ENCODE measurements around the gene DNAJB11. TPM values are rescaled to one million over a fixed set of nuclear protein-coding genes. Genes with fewer than 3 reads are reported as not detected.

DNAJB11 gene
- polyA plus RNA-seq, 1 experiment: 26.2 TPM

GRCh38 chr3:186618318-186618938 is 47.9 kb downstream of the DNAJB11 start:
- no peak for DNase-seq (ENCODE audit: low read depth)
- POLR2A ChIA-PET: no interaction called here
- Histone ChIP-seq H3K27me3 (ENCODE audit: control insufficient read depth, insufficient read depth, low read length) (no peaks in the 10 kb centered on the region; the same call in none of the 2 replicates), H3K36me3 (ENCODE audit: control insufficient read depth, insufficient read depth, low read length) (no peaks in the 10 kb centered on the region), H3K4me3 (ENCODE audit: low read depth, low read length) (no peak overlapping the region)
- TF ChIP-seq CTCF (IDR thresholded peaks at IDR 0.05; ENCODE audit: insufficient read depth, low read depth, low read length): no peak
- CTCF ChIA-PET: interaction anchor here (1.3 to 14.1 kb wide), 4 partner anchors 80 to 675 kb away, joined by 3 to 196 read pairs (median 8); no protein-coding TSS in a partner anchor

GRCh38 chr3:186619787-186620212 is 49.3 kb downstream of the DNAJB11 start:
- H3K36me3 ChIP-seq (ENCODE audit: control insufficient read depth, insufficient read depth, low read length): no peaks in the 10 kb centered on the region
- TF ChIP-seq CTCF (IDR thresholded peaks at IDR 0.05; ENCODE audit: insufficient read depth, low read depth, low read length): no peak
- POLR2A ChIA-PET: no interaction called here
- no peak for DNase-seq (ENCODE audit: low read depth)
- H3K4me3 ChIP-seq (ENCODE audit: low read depth, low read length): no peak overlapping the region
- H3K27me3 ChIP-seq (ENCODE audit: control insufficient read depth, insufficient read depth, low read length): peaks cover 2% of the 10 kb centered on the region
- CTCF ChIA-PET: interaction anchor here (0.5 to 14.1 kb wide), 3 partner anchors 12 to 203 kb away, joined by 3 to 196 read pairs (median 3); no protein-coding TSS in a partner anchor

- Histone ChIP-seq H3K4me3 (ENCODE audit: low read depth, low read length) (no peak overlapping the region), H3K36me3 (ENCODE audit: control insufficient read depth, insufficient read depth, low read length) (no peaks in the 10 kb centered on the region), H3K27me3 (ENCODE audit: control insufficient read depth, insufficient read depth, low read length) (peaks cover 2% of the 10 kb centered on the region)
- ChIA-PET POLR2A (interaction anchor here (0.7 kb wide), 1 partner anchor 545 kb away, joined by 3 read pairs; no protein-coding TSS in a partner anchor), CTCF (interaction anchor here (0.5 to 14.1 kb wide), 2 partner anchors 136 to 202 kb away, joined by 3 to 196 read pairs; no protein-coding TSS in a partner anchor)
- no peak for TF ChIP-seq CTCF (IDR thresholded peaks at IDR 0.05; ENCODE audit: insufficient read depth, low read depth, low read length)
- no peak for DNase-seq (ENCODE audit: low read depth)
Measured at GRCh38 chr3:186620213-186621092, 49.9 kb downstream of the DNAJB11 start.

GRCh38 chr3:186621894-186622650 is 51.6 kb downstream of the DNAJB11 start:
- no peak for TF ChIP-seq CTCF (IDR thresholded peaks at IDR 0.05; ENCODE audit: insufficient read depth, low read depth, low read length)

More at GRCh38 chr3:186621894-186622650, 51.6 kb downstream of the DNAJB11 start:
- DNase-seq (ENCODE audit: low read depth): no peak
- no peaks in the 10 kb centered on the region for H3K36me3 ChIP-seq (ENCODE audit: control insufficient read depth, insufficient read depth, low read length)
- CTCF ChIA-PET: no interaction called here
- peaks cover 2% of the 10 kb centered on the region for H3K27me3 ChIP-seq (ENCODE audit: control insufficient read depth, insufficient read depth, low read length)
- POLR2A ChIA-PET: no interaction called here
- no peak overlapping the region for H3K4me3 ChIP-seq (ENCODE audit: low read depth, low read length)

All from BJ (cell line).